Karpas-422 (cell line): ENCODE measurements around the gene PALLD. TPM values are rescaled to one million over a fixed set of nuclear protein-coding genes. Genes with fewer than 3 reads are reported as not detected.

ENCODE experiments used
- DNase-seq: peaks from one replicate; pipeline ENCODE4 v3.0.0-alpha.2; 2015
- H2AFZ ChIP-seq: fragments of 200-600 bp; sonication (generic); 2 replicates; pipeline ENCODE4 v1.6.1; 2014; ENCODE audit warnings: antibody characterized with exemption, low read length, mixed read lengths
- H3K27ac ChIP-seq: fragments of 200-600 bp; sonication (generic); 2 replicates; pipeline ENCODE4 v1.5.1; 2014; ENCODE audit warnings: mild to moderate bottlenecking, low read length, moderate library complexity
- H3K27me3 ChIP-seq: fragments of 200-600 bp; sonication (generic); 2 replicates; pipeline ENCODE4 v1.6.1; 2014; ENCODE audit warnings: low read length, mixed read lengths
- H3K36me3 ChIP-seq: fragments of 200-600 bp; sonication (generic); 2 replicates; pipeline ENCODE4 v1.6.1; 2014; ENCODE audit warnings: low read length, mixed read lengths; ENCODE audit not compliant: insufficient read depth
- H3K4me1 ChIP-seq: fragments of 200-600 bp; sonication (generic); 2 replicates; pipeline ENCODE4 v1.6.1; 2014; ENCODE audit warnings: mild to moderate bottlenecking, low read length, mixed read lengths
- H3K4me2 ChIP-seq: fragments of 200-600 bp; sonication (generic); 2 replicates; pipeline ENCODE4 v1.6.1; 2014; ENCODE audit warnings: low read length, low read depth, mild to moderate bottlenecking; ENCODE audit not compliant: poor library complexity, severe bottlenecking
- H3K4me3 ChIP-seq: fragments of 200-600 bp; sonication (generic); 2 replicates; pipeline ENCODE4 v1.5.1; 2014; ENCODE audit warnings: mild to moderate bottlenecking, antibody characterized with exemption, low read length, mixed read lengths
- H3K79me2 ChIP-seq: fragments of 200-600 bp; sonication (generic); 2 replicates; pipeline ENCODE4 v1.6.1; 2014; ENCODE audit warnings: mild to moderate bottlenecking, low read length, mixed read lengths
- H3K9ac ChIP-seq: fragments of 200-600 bp; sonication (generic); 2 replicates; pipeline ENCODE4 v1.6.0; 2014; ENCODE audit warnings: low read length
- H3K9me2 ChIP-seq: fragments of 200-600 bp; sonication (generic), shearing (Covaris generic); replicated peaks from 2 replicates; pipeline ENCODE4 v1.6.0; 2014; ENCODE audit warnings: mild to moderate bottlenecking, low read length, moderate library complexity; ENCODE audit not compliant: insufficient read depth
- H3K9me3 ChIP-seq: fragments of 300-700, 200-600 bp; sonication (generic); 2 replicates; pipeline ENCODE4 v1.6.1; 2014; ENCODE audit warnings: low read length, mixed read lengths
- H4K20me1 ChIP-seq: fragments of 200-600 bp; sonication (generic); 2 replicates; pipeline ENCODE4 v1.6.1; 2014; ENCODE audit warnings: mild to moderate bottlenecking, antibody characterized with exemption, low read length, low read depth; ENCODE audit not compliant: insufficient read depth
- total RNA-seq: library from RNA; depleted of rRNA; stranded (reverse); fragments of >200 nt; shearing (Covaris generic); gene quantifications from 2 replicates; pipeline ENCODE4 v1.2.3, GENCODE V29; 2014; ENCODE audit warnings: low replicate concordance

Gene PALLD
- total RNA-seq, 1 experiment from 2014 or later = 0.71 TPM

DNA sequence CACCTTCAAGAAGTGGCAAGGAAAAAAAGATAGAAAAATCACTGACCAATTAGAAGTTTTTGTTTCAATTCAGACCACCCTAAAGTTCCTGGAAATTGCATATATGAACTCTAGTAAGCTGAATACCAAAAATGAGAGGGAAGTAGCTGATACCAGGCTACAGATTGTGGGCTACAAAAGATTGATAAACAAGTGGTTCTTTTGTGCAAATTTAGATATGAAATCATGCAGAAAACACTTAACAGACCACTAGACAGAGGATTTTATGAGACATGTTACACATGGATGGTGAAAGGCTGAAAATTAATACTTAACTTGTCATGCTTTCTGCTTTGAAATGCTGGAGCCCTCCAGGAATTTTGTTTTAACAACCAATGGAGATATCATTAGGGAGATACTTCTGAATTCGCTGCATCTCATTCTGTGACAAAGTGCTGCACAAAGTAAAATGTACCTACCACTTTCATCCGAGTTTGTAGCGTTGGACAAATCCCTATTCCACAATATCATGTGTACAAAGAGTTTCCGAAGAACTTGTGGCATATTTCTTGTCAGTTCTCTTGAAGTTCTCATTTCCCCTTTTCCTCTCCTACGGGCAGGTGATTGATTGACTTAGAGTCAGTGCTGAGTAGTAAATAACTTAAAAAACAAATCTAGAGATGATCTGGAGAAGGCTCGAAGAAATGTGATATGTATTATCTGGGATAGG is 235.0 kb downstream of the PALLD start:
- Histone ChIP-seq H3K27me3 (no peaks in the 10 kb centered on the region), H3K4me1 (no peaks in the 10 kb centered on the region), H3K79me2 (no peaks in the 10 kb centered on the region), H3K4me3 (no peak overlapping the region), H2AFZ (no peak overlapping the region), H3K9me3 (no peaks in the 10 kb centered on the region), H3K9ac (no peak overlapping the region), H3K36me3 (no peaks in the 10 kb centered on the region), H3K27ac (no peak overlapping the region), H3K9me2 (no peaks in the 10 kb centered on the region), H3K4me2 (no peak overlapping the region), H4K20me1 (no peaks in the 10 kb centered on the region)
- no peak for DNase-seq

GRCh38 chr4:168732714-168733113 is 235.9 kb downstream of the PALLD start:
- Histone ChIP-seq H3K9ac (no peak overlapping the region), H2AFZ (no peak overlapping the region), H3K36me3 (no peaks in the 10 kb centered on the region), H3K27ac (no peak overlapping the region), H3K9me3 (no peaks in the 10 kb centered on the region), H3K4me1 (no peaks in the 10 kb centered on the region), H3K27me3 (no peaks in the 10 kb centered on the region), H4K20me1 (no peaks in the 10 kb centered on the region), H3K4me3 (no peak overlapping the region), H3K79me2 (no peaks in the 10 kb centered on the region), H3K4me2 (no peak overlapping the region), H3K9me2 (no peaks in the 10 kb centered on the region)
- no peak for DNase-seq

- Histone ChIP-seq H3K4me2 (no peak overlapping the region), H2AFZ (no peak overlapping the region), H3K79me2 (no peaks in the 10 kb centered on the region), H3K4me1 (no peaks in the 10 kb centered on the region), H3K4me3 (no peak overlapping the region), H3K27me3 (no peaks in the 10 kb centered on the region), H3K27ac (no peak overlapping the region), H3K36me3 (no peaks in the 10 kb centered on the region), H4K20me1 (no peaks in the 10 kb centered on the region), H3K9me2 (no peaks in the 10 kb centered on the region), H3K9ac (no peak overlapping the region), H3K9me3 (no peaks in the 10 kb centered on the region)
- DNase-seq = no peak
Observed at GRCh38 chr4:168734703-168735678, 238.1 kb downstream of the PALLD start.

GRCh38 chr4:168735735-168736134 is 238.9 kb downstream of the PALLD start:
- H4K20me1 ChIP-seq = no peaks in the 10 kb centered on the region
- no peak overlapping the region for H3K4me3 ChIP-seq
- H3K36me3 ChIP-seq = no peaks in the 10 kb centered on the region
- no peak overlapping the region for H3K4me2 ChIP-seq
- H3K4me1 ChIP-seq = no peaks in the 10 kb centered on the region
- H3K27me3 ChIP-seq = no peaks in the 10 kb centered on the region
- H3K9me3 ChIP-seq = no peaks in the 10 kb centered on the region
- H2AFZ ChIP-seq = no peak overlapping the region
- no peaks in the 10 kb centered on the region for H3K9me2 ChIP-seq
- H3K79me2 ChIP-seq = no peaks in the 10 kb centered on the region
- DNase-seq = no peak
- H3K27ac ChIP-seq = no peak overlapping the region
- no peak overlapping the region for H3K9ac ChIP-seq

DNA sequence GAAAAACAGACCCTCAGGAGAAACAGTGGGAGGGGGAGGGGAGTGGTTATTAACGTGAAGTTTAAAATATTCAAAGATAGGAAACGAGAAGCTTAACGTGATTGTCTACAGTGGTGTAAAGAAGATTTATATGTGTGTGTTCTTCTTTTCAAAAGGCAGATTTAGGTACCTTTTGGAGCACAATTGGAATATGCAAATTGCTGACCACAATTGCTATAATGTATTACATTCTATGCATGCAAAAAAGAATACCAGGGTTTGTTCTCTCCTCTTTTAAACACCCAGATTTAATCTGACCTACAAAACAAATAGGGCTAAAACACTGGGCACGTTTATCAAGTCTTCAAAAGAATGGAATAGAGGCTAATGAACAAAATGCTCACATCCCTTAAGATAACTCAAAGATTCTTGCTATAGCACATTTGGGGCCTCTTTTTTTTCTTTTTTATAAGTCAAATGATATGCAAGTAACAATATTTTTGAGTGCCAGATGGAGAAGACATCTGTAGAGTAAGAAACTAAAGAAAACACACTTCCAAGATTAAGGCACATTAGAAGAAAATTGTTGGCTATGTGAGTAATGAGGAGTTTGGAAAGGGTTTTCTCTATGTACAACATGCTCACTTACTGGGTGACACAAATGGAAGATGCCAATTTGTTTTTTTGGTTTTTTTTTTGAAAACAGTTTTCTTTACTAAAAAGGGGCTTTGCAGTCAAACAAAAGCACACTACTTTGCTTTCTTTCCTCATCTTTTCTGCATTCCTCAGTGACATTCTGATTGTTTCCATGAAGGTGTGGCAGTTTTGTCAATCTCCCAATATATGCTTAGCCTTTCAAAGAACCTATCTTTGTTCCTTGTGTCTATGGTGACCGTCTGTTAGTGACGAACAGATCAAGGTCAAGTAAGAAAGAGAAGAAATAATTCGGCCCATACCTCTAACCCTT is 240.3 kb downstream of the PALLD start:
- H3K27ac ChIP-seq = no peak overlapping the region
- H2AFZ ChIP-seq = no peak overlapping the region

DNA sequence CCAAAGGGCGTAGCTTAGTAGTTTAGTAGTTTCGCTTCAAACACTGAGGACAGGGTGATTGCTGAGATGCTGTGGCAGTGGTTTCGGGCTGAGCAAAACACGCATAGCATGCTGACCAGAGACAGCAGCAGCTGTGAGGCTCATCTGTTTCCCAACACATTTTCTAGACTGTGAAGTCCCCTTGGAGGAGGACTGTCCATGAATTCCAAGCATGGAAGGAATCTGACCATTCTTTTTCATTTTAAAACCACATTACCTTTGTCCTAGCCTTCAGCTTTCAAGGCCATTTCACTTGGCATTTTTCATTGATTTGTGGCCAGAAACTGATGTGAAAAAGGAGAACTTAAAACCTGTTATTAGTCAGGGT is 240.9 kb downstream of the PALLD start:
- no peak overlapping the region for H3K4me3 ChIP-seq
- H4K20me1 ChIP-seq = no peaks in the 10 kb centered on the region
- no peaks in the 10 kb centered on the region for H3K9me2 ChIP-seq
- H3K9ac ChIP-seq = no peak overlapping the region
- no peaks in the 10 kb centered on the region for H3K79me2 ChIP-seq
- H3K9me3 ChIP-seq = no peaks in the 10 kb centered on the region
- no peaks in the 10 kb centered on the region for H3K36me3 ChIP-seq
- no peaks in the 10 kb centered on the region for H3K27me3 ChIP-seq
- H3K4me1 ChIP-seq = no peaks in the 10 kb centered on the region
- no peak overlapping the region for H2AFZ ChIP-seq
- no peak overlapping the region for H3K27ac ChIP-seq
- H3K4me2 ChIP-seq = no peak overlapping the region
- DNase-seq = no peak

More for the DNA sequence above, 240.3 kb downstream of the PALLD start:
- H3K27me3 ChIP-seq = no peaks in the 10 kb centered on the region
- H3K4me3 ChIP-seq = no peak overlapping the region
- H3K4me2 ChIP-seq = no peak overlapping the region
- no peaks in the 10 kb centered on the region for H3K9me3 ChIP-seq
- DNase-seq = no peak
- H3K36me3 ChIP-seq = no peaks in the 10 kb centered on the region
- H4K20me1 ChIP-seq = no peaks in the 10 kb centered on the region
- no peak overlapping the region for H3K9ac ChIP-seq
- no peaks in the 10 kb centered on the region for H3K79me2 ChIP-seq
- no peaks in the 10 kb centered on the region for H3K4me1 ChIP-seq
- no peaks in the 10 kb centered on the region for H3K9me2 ChIP-seq

GRCh38 chr4:168739886-168740285 is 243.0 kb downstream of the PALLD start:
- no peaks in the 10 kb centered on the region for H3K9me2 ChIP-seq
- H3K4me2 ChIP-seq = no peak overlapping the region
- H3K9me3 ChIP-seq = no peaks in the 10 kb centered on the region
- H3K36me3 ChIP-seq = no peaks in the 10 kb centered on the region
- no peaks in the 10 kb centered on the region for H3K27me3 ChIP-seq
- no peaks in the 10 kb centered on the region for H4K20me1 ChIP-seq
- no peak overlapping the region for H3K9ac ChIP-seq
- no peaks in the 10 kb centered on the region for H3K4me1 ChIP-seq
- no peak for DNase-seq
- H3K4me3 ChIP-seq = no peak overlapping the region
- H3K79me2 ChIP-seq = no peaks in the 10 kb centered on the region
- no peak overlapping the region for H2AFZ ChIP-seq
- no peak overlapping the region for H3K27ac ChIP-seq
